GM19455 (cell line): Measurements from ENCODE around the gene TLCD3B.

Source experiments
- ATAC-seq: cut with Tn5 transposase; IDR thresholded peaks from one replicate; pipeline ENCODE4 v1.9.1; 2021; ENCODE audit not compliant: unreplicated experiment

TLCD3B gene

GRCh38 chr16:30006659-30007377, 24.3 kb downstream of the TLCD3B start:
- ATAC-seq = no peak

- no peak for ATAC-seq
Measured at GRCh38 chr16:30006095-30006473, 25.0 kb downstream of the TLCD3B start.

GRCh38 chr16:30005341-30006094, 25.6 kb downstream of the TLCD3B start:
- ATAC-seq = no peak

- ATAC-seq = no peak
Measured at GRCh38 chr16:30004811-30005242, 26.2 kb downstream of the TLCD3B start.

GRCh38 chr16:30004424-30004776, 26.7 kb downstream of the TLCD3B start:
- ATAC-seq = no peak

GRCh38 chr16:30003670-30004423, 27.2 kb downstream of the TLCD3B start:
- ATAC-seq = no peak

GRCh38 chr16:30002614-30003346, 28.3 kb downstream of the TLCD3B start:
- no peak for ATAC-seq

- ATAC-seq = no peak
Measured at GRCh38 chr16:30000735-30001631, 30.1 kb downstream of the TLCD3B start.

- no peak for ATAC-seq
Measured at GRCh38 chr16:29999605-30000004, 31.5 kb downstream of the TLCD3B start.

GRCh38 chr16:29996766-29997250, 34.3 kb downstream of the TLCD3B start:
- ATAC-seq = no peak

GRCh38 chr16:29995911-29996765, 34.9 kb downstream of the TLCD3B start, which contains the start of gene INO80E:
Gene INO80E (plus strand): TSS chr16:29996241. CDS start chr16:29996311, 70 bp downstream.
- peak; percentile 90 for ATAC-seq

GRCh38 chr16:29995324-29995910, 35.7 kb downstream of the TLCD3B start, which contains the start of gene HIRIP3:
Gene HIRIP3 (minus strand): TSS chr16:29995617. CDS start chr16:29995605, 12 bp downstream.
- ATAC-seq = peak; percentile 49

- ATAC-seq = peak; percentile 42
Measured at GRCh38 chr16:29994600-29995323, 36.3 kb downstream of the TLCD3B start.

GRCh38 chr16:29993903-29994599, 37.0 kb downstream of the TLCD3B start:
- no peak for ATAC-seq

- ATAC-seq = no peak
Measured at GRCh38 chr16:29993191-29993902, 37.7 kb downstream of the TLCD3B start.

- ATAC-seq = no peak
Measured at GRCh38 chr16:29992344-29992967, 38.6 kb downstream of the TLCD3B start.
